ENCODE measurements around the gene LMTK2. TPM values are rescaled to one million over a fixed set of nuclear protein-coding genes. Genes with fewer than 3 reads are reported as not detected.

LMTK2 gene
- total RNA-seq, 1 experiment from 2014 or later: 9.3 TPM

GRCh38 chr7:98175260-98175940 is 68.7 kb downstream of the LMTK2 start:
- DNase-seq (ENCODE audit: low spot score): no peak

- no peak for DNase-seq (ENCODE audit: low spot score)
These were observed 70.9 kb downstream of the LMTK2 start for GRCh38 chr7:98177553-98177952.

- no peak for DNase-seq (ENCODE audit: low spot score)
These were observed 71.7 kb downstream of the LMTK2 start for GRCh38 chr7:98178321-98178720.

- no peak for DNase-seq (ENCODE audit: low spot score)
These were observed 72.3 kb downstream of the LMTK2 start for GRCh38 chr7:98178762-98179490.

- DNase-seq (ENCODE audit: low spot score): no peak
These were observed 74.1 kb downstream of the LMTK2 start for GRCh38 chr7:98180751-98181150.

- no peak for DNase-seq (ENCODE audit: low spot score)
These were observed 78.4 kb downstream of the LMTK2 start for GRCh38 chr7:98185101-98185500.

- peak; percentile 47 for DNase-seq (ENCODE audit: low spot score)
These were observed 79.9 kb downstream of the LMTK2 start for GRCh38 chr7:98186452-98187137.

GRCh38 chr7:98187138-98187502 is 80.5 kb downstream of the LMTK2 start:
- DNase-seq (ENCODE audit: low spot score): no peak

GRCh38 chr7:98189559-98189958 is 82.9 kb downstream of the LMTK2 start:
- DNase-seq (ENCODE audit: low spot score): no peak

- no peak for DNase-seq (ENCODE audit: low spot score)
These were observed 85.2 kb downstream of the LMTK2 start for GRCh38 chr7:98191668-98192431.

GRCh38 chr7:98192781-98193457 is 86.3 kb downstream of the LMTK2 start:
- no peak for DNase-seq (ENCODE audit: low spot score)

- DNase-seq (ENCODE audit: low spot score): no peak
These were observed 87.0 kb downstream of the LMTK2 start for GRCh38 chr7:98193474-98194180.

GRCh38 chr7:98194186-98194585 is 87.5 kb downstream of the LMTK2 start:
- DNase-seq (ENCODE audit: low spot score): no peak

GRCh38 chr7:98194672-98195457 is 88.2 kb downstream of the LMTK2 start:
- DNase-seq (ENCODE audit: low spot score): no peak

- no peak for DNase-seq (ENCODE audit: low spot score)
These were observed 90.3 kb downstream of the LMTK2 start for GRCh38 chr7:98196706-98197605.

- peak; percentile 13 for DNase-seq (ENCODE audit: low spot score)
These were observed 92.5 kb downstream of the LMTK2 start for GRCh38 chr7:98199131-98199530.

GRCh38 chr7:98200364-98200763 is 93.7 kb downstream of the LMTK2 start:
- no peak for DNase-seq (ENCODE audit: low spot score)

GRCh38 chr7:98202367-98203195 is 95.9 kb downstream of the LMTK2 start:
- DNase-seq (ENCODE audit: low spot score): no peak

All from A172 (cell line).